ENCODE measurements around the gene ERBB2. TPM values are rescaled to one million over a fixed set of nuclear protein-coding genes. Genes with fewer than 3 reads are reported as not detected.

The ERBB2 gene
- total RNA-seq, 1 experiment from 2014 or later = 216 TPM

GRCh38 chr17:39677072-39677471 is 22.8 kb upstream of the ERBB2 start:
- H3K27ac ChIP-seq (ENCODE audit: insufficient read length, low read depth, low read length) = no peak overlapping the region
- H3K4me1 ChIP-seq (ENCODE audit: insufficient read depth, low read length) = no peaks in the 10 kb centered on the region
- no peak overlapping the region for H2BK120ac ChIP-seq (ENCODE audit: low read depth, low read length, poor library complexity, severe bottlenecking)
- no peak for DNase-seq
- Mint-ChIP-seq H3K4me1 (peaks cover 28 to 31% of the 10 kb centered on the region in 2 experiments), H3K27ac (peak overlapping the region in 1 of 3 experiments; percentile 48; a peak in 1 of 7 replicates), H3K27me3 (ENCODE audit: low read depth) (peaks cover 6% of the 10 kb centered on the region), H3K9me3 (no peaks in the 10 kb centered on the region), H3K36me3 (ENCODE audit: insufficient read depth in 1 of 3, low read depth in 3 of 3) (peaks cover 3 to 13% (median 8%) of the 10 kb centered on the region in 3 experiments; a peak in 6 of 7 replicates), H3K4me3 (no peak overlapping the region)
- no peak overlapping the region for H2BK5ac ChIP-seq (ENCODE audit: insufficient read length, low read length)
- H3K23me2 ChIP-seq (ENCODE audit: insufficient read length, low read depth, low read length, poor library complexity, severe bottlenecking) = no peaks in the 10 kb centered on the region
- H4K20me1 ChIP-seq (ENCODE audit: control insufficient read depth, insufficient read depth, insufficient read length) = no peaks in the 10 kb centered on the region
- H3K18ac ChIP-seq (ENCODE audit: insufficient read length, low read depth, low read length) = no peak overlapping the region
- no peak overlapping the region for H2AK5ac ChIP-seq (ENCODE audit: insufficient read length, low read length)
- TF ChIP-seq CTCF (conservative IDR thresholded peaks at IDR 0.05) = no peak
- no peak overlapping the region for H3K4me2 ChIP-seq (ENCODE audit: insufficient read depth, insufficient read length, low read length)
- H3K79me2 ChIP-seq (ENCODE audit: insufficient read depth, low read length) = no peaks in the 10 kb centered on the region
- H2AFZ ChIP-seq (ENCODE audit: low read length) = no peak overlapping the region
- WGBS (ENCODE audit: extremely low coverage, insufficient read length, low lambda C conversion rate) = no CpG with 5 or more reads among the region's 8 CpGs
- H4K8ac ChIP-seq (replicated peaks; ENCODE audit: insufficient read length, low read depth, low read length) = no peak overlapping the region
- no peaks in the 10 kb centered on the region for H3K27me3 ChIP-seq (ENCODE audit: insufficient read depth, low read length)
- no peak overlapping the region for H2BK12ac ChIP-seq (ENCODE audit: insufficient read length, low read depth, low read length)
- H3K9ac ChIP-seq (ENCODE audit: extremely low read depth, insufficient read length, low read length) = no peak overlapping the region
- no peak overlapping the region for H3K56ac ChIP-seq (ENCODE audit: insufficient read length, low read depth, low read length)
- H3K9me3 ChIP-seq (ENCODE audit: control insufficient read depth, low read depth, low read length) = no peaks in the 10 kb centered on the region
- no peak overlapping the region for H4K91ac ChIP-seq (ENCODE audit: insufficient read length, low read depth, low read length)
- no peak overlapping the region for H2BK15ac ChIP-seq (ENCODE audit: low read depth, low read length)
- no peak overlapping the region for H4K5ac ChIP-seq (ENCODE audit: insufficient read length, low read depth, low read length)
- H2BK20ac ChIP-seq (ENCODE audit: low read depth, low read length, poor library complexity, severe bottlenecking) = no peak overlapping the region
- H3K14ac ChIP-seq (ENCODE audit: insufficient read depth, low read length) = no peak overlapping the region
- H3K79me1 ChIP-seq (ENCODE audit: insufficient read depth, low read depth, low read length, poor library complexity, severe bottlenecking) = no peaks in the 10 kb centered on the region
- H3T11ph ChIP-seq (ENCODE audit: low read length) = no peak overlapping the region
- no peak overlapping the region for H3K23ac ChIP-seq (ENCODE audit: insufficient read length, low read depth, low read length)
- no peak overlapping the region for H3K4ac ChIP-seq (ENCODE audit: low read depth, low read length)
